H9 (cell line): ENCODE results near the gene KRTAP10-3. TPM values are rescaled to one million over a fixed set of nuclear protein-coding genes. Genes with fewer than 3 reads are reported as not detected.

ENCODE experiments used
- DNase-seq: peaks from one replicate; pipeline ENCODE4 v3.0.0-alpha.2; 2017
- H2AFZ ChIP-seq: one replicate; pipeline ENCODE4 v1.6.1; 2013; ENCODE audit warnings: mild to moderate bottlenecking, low read length, control low read depth, moderate library complexity
- H2AK5ac ChIP-seq: 2 replicates; pipeline ENCODE4 v1.6.1; 2013; ENCODE audit warnings: low read length, control low read depth, mixed read lengths; ENCODE audit not compliant: insufficient read length
- H2BK120ac ChIP-seq: one replicate; pipeline ENCODE4 v1.6.1; 2013; ENCODE audit warnings: low read depth, mild to moderate bottlenecking, low read length, control low read depth, inconsistent platforms; ENCODE audit not compliant: poor library complexity, severe bottlenecking
- H2BK12ac ChIP-seq: 2 replicates; pipeline ENCODE4 v1.6.1; 2013; ENCODE audit warnings: low read length, control low read depth, mixed read lengths, low read depth; ENCODE audit not compliant: insufficient read length
- H2BK15ac ChIP-seq: 2 replicates; pipeline ENCODE4 v1.6.1; 2013; ENCODE audit warnings: low read depth, low read length, control low read depth
- H2BK20ac ChIP-seq: one replicate; pipeline ENCODE4 v1.6.1; 2013; ENCODE audit warnings: low read depth, mild to moderate bottlenecking, low read length, control low read depth, inconsistent platforms; ENCODE audit not compliant: poor library complexity, severe bottlenecking
- H2BK5ac ChIP-seq: 2 replicates; pipeline ENCODE4 v1.6.1; 2013; ENCODE audit warnings: low read length, control low read depth, mixed read lengths; ENCODE audit not compliant: insufficient read length
- H3K14ac ChIP-seq: 2 replicates; pipeline ENCODE4 v1.6.1; 2013; ENCODE audit warnings: low read length, control low read depth; ENCODE audit not compliant: insufficient read depth
- H3K18ac ChIP-seq: 2 replicates; pipeline ENCODE4 v1.6.1; 2013; ENCODE audit warnings: low read depth, mild to moderate bottlenecking, mixed read lengths, low read length, control low read depth; ENCODE audit not compliant: insufficient read length
- H3K23ac ChIP-seq: 2 replicates; pipeline ENCODE4 v1.6.1; 2013; ENCODE audit warnings: low read length, control low read depth, mixed read lengths, low read depth; ENCODE audit not compliant: insufficient read length
- H3K23me2 ChIP-seq: 2 replicates; pipeline ENCODE4 v1.6.1; 2013; ENCODE audit warnings: low read depth, mild to moderate bottlenecking, mixed read lengths, low read length, control low read depth; ENCODE audit not compliant: insufficient read length, poor library complexity, severe bottlenecking
- H3K27ac ChIP-seq: 2 replicates; pipeline ENCODE4 v1.5.1; 2013; ENCODE audit warnings: low read length, control low read depth, mixed read lengths, low read depth; ENCODE audit not compliant: insufficient read length
- H3K27me3 ChIP-seq: 2 replicates; pipeline ENCODE4 v1.6.1; 2013; ENCODE audit warnings: low read length, control low read depth, inconsistent platforms; ENCODE audit not compliant: insufficient read depth
- H3K4ac ChIP-seq: 2 replicates; pipeline ENCODE4 v1.6.1; 2013; ENCODE audit warnings: low read depth, mild to moderate bottlenecking, control low read depth, inconsistent platforms, low read length, moderate library complexity
- H3K4me1 ChIP-seq: 2 replicates; pipeline ENCODE4 v1.6.1; 2013; ENCODE audit warnings: low read length, control low read depth, inconsistent platforms; ENCODE audit not compliant: insufficient read depth
- H3K4me2 ChIP-seq: 2 replicates; pipeline ENCODE4 v1.6.1; 2013; ENCODE audit warnings: low read length, control low read depth, mixed read lengths; ENCODE audit not compliant: insufficient read length, insufficient read depth
- H3K56ac ChIP-seq: 2 replicates; pipeline ENCODE4 v1.6.1; 2013; ENCODE audit warnings: low read depth, mild to moderate bottlenecking, mixed read lengths, low read length, control low read depth; ENCODE audit not compliant: insufficient read length
- H3K79me1 ChIP-seq: 2 replicates; pipeline ENCODE4 v1.6.1; 2013; ENCODE audit warnings: low read depth, mild to moderate bottlenecking, moderate library complexity, low read length, control low read depth, inconsistent platforms; ENCODE audit not compliant: insufficient read depth, poor library complexity, severe bottlenecking
- H3K79me2 ChIP-seq: 2 replicates; pipeline ENCODE4 v1.6.1; 2013; ENCODE audit warnings: low read length, control low read depth, inconsistent platforms; ENCODE audit not compliant: insufficient read depth
- H3K9ac ChIP-seq: 2 replicates; pipeline ENCODE4 v1.6.1; 2013; ENCODE audit warnings: low read length, control low read depth, mixed read lengths; ENCODE audit not compliant: insufficient read length; ENCODE audit errors: extremely low read depth
- H3K9me3 ChIP-seq: one replicate; pipeline ENCODE4 v1.6.1; 2013; ENCODE audit warnings: low read depth, low read length, inconsistent platforms; ENCODE audit not compliant: control insufficient read depth
- H3T11ph ChIP-seq: one replicate; pipeline ENCODE4 v1.6.1; 2013; ENCODE audit warnings: mild to moderate bottlenecking, low read length, control low read depth, inconsistent platforms
- H4K20me1 ChIP-seq: one replicate; pipeline ENCODE4 v1.6.1; 2013; ENCODE audit not compliant: control insufficient read depth, insufficient read length, insufficient read depth
- H4K5ac ChIP-seq: 2 replicates; pipeline ENCODE4 v1.6.1; 2013; ENCODE audit warnings: low read depth, mild to moderate bottlenecking, mixed read lengths, low read length, control low read depth; ENCODE audit not compliant: insufficient read length
- H4K8ac ChIP-seq: replicated peaks from 2 replicates; pipeline ENCODE4 v1.6.1; 2013; ENCODE audit warnings: low read length, control low read depth, mixed read lengths, low read depth; ENCODE audit not compliant: insufficient read length
- H4K91ac ChIP-seq: 2 replicates; pipeline ENCODE4 v1.6.1; 2013; ENCODE audit warnings: low read depth, mild to moderate bottlenecking, moderate library complexity, mixed read lengths, low read length, control low read depth; ENCODE audit not compliant: insufficient read length
- H3K27ac Mint-ChIP-seq, 3 experiments: 2 replicates in 2 of 3; 3 replicates in 1 of 3; pipeline ENCODE4 v1.8.0; 2020 to 2021; ENCODE audit warnings: mixed read lengths in 3 of 3, mild to moderate bottlenecking in 1 of 3, moderate library complexity in 1 of 3
- H3K27me3 Mint-ChIP-seq: 2 replicates; pipeline ENCODE4 v1.8.0; 2021; ENCODE audit warnings: low read depth, mild to moderate bottlenecking, moderate library complexity, mixed read lengths
- H3K36me3 Mint-ChIP-seq, 3 experiments: 2 replicates in 2 of 3; 3 replicates in 1 of 3; pipeline ENCODE4 v1.8.0; 2020 to 2021; ENCODE audit warnings: low read depth in 3 of 3, mixed read lengths in 3 of 3; ENCODE audit not compliant: insufficient read depth in 1 of 3
- H3K4me1 Mint-ChIP-seq, 2 experiments: 2 replicates each; pipeline ENCODE4 v1.8.0; 2020; ENCODE audit warnings: mixed read lengths in 2 of 2
- H3K4me3 Mint-ChIP-seq, 2 experiments: 2 replicates in 1 of 2; 3 replicates in 1 of 2; pipeline ENCODE4 v1.8.0; 2020 to 2021; ENCODE audit warnings: mild to moderate bottlenecking in 2 of 2, mixed read lengths in 2 of 2, moderate library complexity in 1 of 2
- H3K9me3 Mint-ChIP-seq, 2 experiments: 2 replicates in 1 of 2; 3 replicates in 1 of 2; pipeline ENCODE4 v1.8.0; 2020; ENCODE audit warnings: mild to moderate bottlenecking in 2 of 2, mixed read lengths in 2 of 2, moderate library complexity in 1 of 2
- WGBS: extraction: QIAGEN DNeasy Blood & Tissue Kit; methylation state at CpG from one replicate; pipeline ENCODE4 v1.1.7; 2013; ENCODE audit warnings: missing lambda C conversion rate, low lambda C conversion rate, mixed read lengths; ENCODE audit not compliant: insufficient read length; ENCODE audit errors: extremely low coverage; 5-methylcytosine and 5-hydroxymethylcytosine counted together
- total RNA-seq: library from RNA; stranded (reverse); gene quantifications from 2 replicates; pipeline ENCODE4 v1.2.1, GENCODE V29; 2021
- TF ChIP-seq, protein P1 (sequence below): fragments of 200-600 bp; sonication (generic); conservative IDR thresholded peaks from 3 replicates; pipeline ENCODE4 v1.8.0; 2021; ENCODE audit warnings: antibody characterized with exemption, mild to moderate bottlenecking

The KRTAP10-3 gene
- total RNA-seq, 1 experiment from 2014 or later: not detected

DNA sequence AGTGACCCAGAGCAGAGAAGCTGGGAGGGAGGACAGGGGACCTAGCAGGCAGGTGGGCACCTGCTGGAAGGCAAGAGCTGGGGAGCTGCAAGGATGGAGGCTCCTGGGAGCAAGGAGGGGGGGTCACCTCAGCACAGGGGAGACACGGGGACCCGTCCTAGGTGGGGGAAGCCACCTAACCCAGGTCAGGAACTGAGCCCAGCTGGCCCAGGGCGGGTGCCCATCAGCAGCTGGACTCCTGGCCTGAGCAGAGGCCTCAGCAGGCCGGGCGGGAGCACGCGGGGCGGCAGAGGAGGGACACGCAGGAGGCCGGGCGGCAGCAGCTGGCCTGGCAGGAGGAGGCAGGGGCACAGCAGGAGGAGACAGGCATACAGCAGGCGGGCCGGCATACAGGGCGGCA, 19.5 kb downstream of the KRTAP10-3 start:
- H3K79me2 ChIP-seq: no peaks in the 10 kb centered on the region
- H2BK5ac ChIP-seq: no peak overlapping the region
- no peak overlapping the region for H3T11ph ChIP-seq
- no peaks in the 10 kb centered on the region for H3K27me3 ChIP-seq
- H3K9ac ChIP-seq: no peak overlapping the region
- no peaks in the 10 kb centered on the region for H4K20me1 ChIP-seq
- no peak overlapping the region for H4K5ac ChIP-seq
- no peak overlapping the region for H2BK12ac ChIP-seq
- WGBS: no CpG with 5 or more reads among the region's 14 CpGs
- TF ChIP-seq, protein P1, sequence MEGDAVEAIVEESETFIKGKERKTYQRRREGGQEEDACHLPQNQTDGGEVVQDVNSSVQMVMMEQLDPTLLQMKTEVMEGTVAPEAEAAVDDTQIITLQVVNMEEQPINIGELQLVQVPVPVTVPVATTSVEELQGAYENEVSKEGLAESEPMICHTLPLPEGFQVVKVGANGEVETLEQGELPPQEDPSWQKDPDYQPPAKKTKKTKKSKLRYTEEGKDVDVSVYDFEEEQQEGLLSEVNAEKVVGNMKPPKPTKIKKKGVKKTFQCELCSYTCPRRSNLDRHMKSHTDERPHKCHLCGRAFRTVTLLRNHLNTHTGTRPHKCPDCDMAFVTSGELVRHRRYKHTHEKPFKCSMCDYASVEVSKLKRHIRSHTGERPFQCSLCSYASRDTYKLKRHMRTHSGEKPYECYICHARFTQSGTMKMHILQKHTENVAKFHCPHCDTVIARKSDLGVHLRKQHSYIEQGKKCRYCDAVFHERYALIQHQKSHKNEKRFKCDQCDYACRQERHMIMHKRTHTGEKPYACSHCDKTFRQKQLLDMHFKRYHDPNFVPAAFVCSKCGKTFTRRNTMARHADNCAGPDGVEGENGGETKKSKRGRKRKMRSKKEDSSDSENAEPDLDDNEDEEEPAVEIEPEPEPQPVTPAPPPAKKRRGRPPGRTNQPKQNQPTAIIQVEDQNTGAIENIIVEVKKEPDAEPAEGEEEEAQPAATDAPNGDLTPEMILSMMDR: no peak
- no peaks in the 10 kb centered on the region for H3K79me1 ChIP-seq
- H2BK15ac ChIP-seq: no peak overlapping the region
- no peak overlapping the region for H3K27ac ChIP-seq
- Mint-ChIP-seq H3K4me3 (no peak overlapping the region; a peak in 1 of 5 replicates), H3K27me3 (no peaks in the 10 kb centered on the region; the same call in 1 of the 2 replicates), H3K9me3 (peaks cover 0 to 5% of the 10 kb centered on the region in 2 experiments; a peak in 2 of 5 replicates), H3K4me1 (no peaks in the 10 kb centered on the region), H3K27ac (no peak overlapping the region), H3K36me3 (0 out of 7 replicates have a peak, but pooled peaks cover 0 to 5% (median 0%) of the 10 kb centered on the region in 3 experiments)
- H2AK5ac ChIP-seq: no peak overlapping the region
- no peak overlapping the region for H3K23ac ChIP-seq
- H2BK20ac ChIP-seq: no peak overlapping the region
- H3K18ac ChIP-seq: no peak overlapping the region
- H3K4me2 ChIP-seq: no peak overlapping the region
- no peaks in the 10 kb centered on the region for H3K9me3 ChIP-seq
- H2AFZ ChIP-seq: no peak overlapping the region
- H3K4me1 ChIP-seq: no peaks in the 10 kb centered on the region
- H3K4ac ChIP-seq: no peak overlapping the region
- H4K91ac ChIP-seq: no peak overlapping the region
- H2BK120ac ChIP-seq: no peak overlapping the region
- no peaks in the 10 kb centered on the region for H3K23me2 ChIP-seq
- H3K14ac ChIP-seq: no peak overlapping the region
- H4K8ac ChIP-seq: no peak overlapping the region
- DNase-seq: no peak
- no peak overlapping the region for H3K56ac ChIP-seq
